HCT116 (cell line): ENCODE measurements around the gene KIAA0825. TPM values are rescaled to one million over a fixed set of nuclear protein-coding genes. Genes with fewer than 3 reads are reported as not detected.
"Not testable (repeated sequence)": the region's sequence is repeated elsewhere in the genome, so short reads cannot be mapped to it uniquely, and the experiment has no call there.

Experiments
- ATAC-seq: fragments of 200-7000 bp; cut with Tn5 transposase; 2 replicates; pipeline ENCODE4 v1.9.1; 2020; ENCODE audit warnings: mild to moderate bottlenecking, moderate library complexity
- BruUV-seq: library from RNA; stranded (reverse); fragments of 400-500 nt; replicated peaks from 2 replicates; lab custom pipeline; 2021; lab: Mats Ljungman, UMichigan
- CTCF ChIA-PET: fragments of 300-600 bp; sonication (Branson Sonifier 250); formaldehyde crosslinking; loops from one replicate; lab custom pipeline; 2021; ENCODE audit warnings: antibody characterized with exemption; lab: Charles Lee
- POLR2A ChIA-PET: fragments of 300-600, 350-600 bp; sonication (Branson Sonifier 250); formaldehyde crosslinking; loops from one replicate; lab custom pipeline; 2021; ENCODE audit warnings: antibody characterized with exemption; lab: Charles Lee
- RAD21 ChIA-PET, 2 experiments: fragments of 300-600 bp; sonication (Branson Sonifier 250); formaldehyde crosslinking; loops; one replicate each; lab custom pipeline; 2023; ENCODE audit warnings: low total read pairs in 2 of 2; ENCODE audit not compliant: uncharacterized antibody in 2 of 2, unreplicated experiment in 2 of 2, low non-redundant PET in 1 of 2; lab: Charles Lee
- DNase-seq: peaks from one replicate; pipeline ENCODE4 v3.0.0-alpha.2; 2010; ENCODE audit warnings: low read depth, low spot score
- H2AFZ ChIP-seq: fragments of 200-600 bp; shearing (Covaris generic), sonication (generic); 2 replicates; pipeline ENCODE4 v1.6.1; 2017; ENCODE audit warnings: low read depth, mixed run types, mixed read lengths, antibody characterized with exemption, low read length; ENCODE audit not compliant: poor library complexity, severe bottlenecking
- H3K27ac ChIP-seq: 2 replicates; pipeline ENCODE4 v1.5.1; 2012; ENCODE audit warnings: low read depth, low read length
- H3K27me3 ChIP-seq: fragments of 200-600 bp; sonication (generic); 2 replicates; pipeline ENCODE4 v1.6.1; 2016; ENCODE audit warnings: mixed run types, low read length, mixed read lengths; ENCODE audit not compliant: insufficient read depth
- H3K36me3 ChIP-seq, 2 experiments: fragments of 200-500 bp in 1 of 2; fragments of 200-600 bp in 1 of 2; sonication (Bioruptor generic) in 1 of 2; sonication (generic) in 1 of 2; 2 replicates each; pipeline versions ENCODE4 v1.5.1 to v1.6.1; 2014 to 2016; ENCODE audit warnings: low read length in 2 of 2, inconsistent platforms in 1 of 2, mixed read lengths in 1 of 2, mixed run types in 1 of 2; ENCODE audit not compliant: insufficient read depth in 2 of 2, control insufficient read depth in 1 of 2
- H3K4me1 ChIP-seq, 2 experiments: fragments of 200-600 bp in 1 of 2; sonication (generic) in 1 of 2; 2 replicates each; pipeline versions ENCODE4 v1.5.1 to v1.6.1; 2012 to 2017; ENCODE audit warnings: low read length in 2 of 2, inconsistent platforms in 1 of 2, mild to moderate bottlenecking in 1 of 2, mixed read lengths in 1 of 2, mixed run types in 1 of 2, moderate library complexity in 1 of 2; ENCODE audit not compliant: insufficient read depth in 2 of 2, control insufficient read depth in 1 of 2
- H3K4me2 ChIP-seq: fragments of 200-600 bp; sonication (generic); 2 replicates; pipeline ENCODE4 v1.6.1; 2017; ENCODE audit warnings: mixed run types, low read length, mixed read lengths
- H3K4me3 ChIP-seq, 2 experiments: fragments of 200-600 bp in 1 of 2; sonication (generic) in 1 of 2; replicated peaks in 1 of 2; 2 replicates each; pipeline ENCODE4 v1.5.1; 2011 to 2016; ENCODE audit warnings: low read length in 2 of 2, control low read depth in 1 of 2, low read depth in 1 of 2, mild to moderate bottlenecking in 1 of 2, mixed read lengths in 1 of 2, mixed run types in 1 of 2
- H3K79me2 ChIP-seq: fragments of 200-600 bp; sonication (generic); 2 replicates; pipeline ENCODE4 v1.6.1; 2017; ENCODE audit warnings: mild to moderate bottlenecking, mixed run types, low read length, moderate library complexity, mixed read lengths; ENCODE audit not compliant: insufficient read depth
- H3K9ac ChIP-seq: fragments of 200-600 bp; sonication (generic); 2 replicates; pipeline ENCODE4 v1.6.1; 2016; ENCODE audit warnings: low read length, mixed read lengths
- H3K9me2 ChIP-seq: fragments of 200-600 bp; sonication (generic), shearing (Covaris generic); 2 replicates; pipeline ENCODE4 v1.6.1; 2017; ENCODE audit warnings: mixed run types, mild to moderate bottlenecking, moderate library complexity; ENCODE audit not compliant: insufficient read depth
- H3K9me3 ChIP-seq, 2 experiments: fragments of 200-500 bp in 1 of 2; fragments of 200-600 bp in 1 of 2; sonication (Bioruptor generic) in 1 of 2; sonication (generic) in 1 of 2; 2 replicates each; pipeline ENCODE4 v1.6.1; 2014 to 2017; ENCODE audit warnings: low read length in 2 of 2, mixed read lengths in 2 of 2, inconsistent platforms in 1 of 2, low read depth in 1 of 2, mild to moderate bottlenecking in 1 of 2, mixed run types in 1 of 2, moderate library complexity in 1 of 2; ENCODE audit not compliant: control insufficient read depth in 1 of 2, insufficient read depth in 1 of 2
- H4K20me1 ChIP-seq: fragments of 200-600 bp; sonication (generic), shearing (Covaris generic); 2 replicates; pipeline ENCODE4 v1.6.1; 2017; ENCODE audit warnings: mixed run types, mild to moderate bottlenecking, moderate library complexity; ENCODE audit not compliant: insufficient read depth
- ELF1 ChIP-seq: IDR thresholded peaks from 2 replicates; pipeline ENCODE4 v1.6.1; 2012; ENCODE audit warnings: low read depth, borderline replicate concordance
- JUND ChIP-seq: IDR thresholded peaks from 2 replicates; pipeline ENCODE4 v1.6.1; 2012
- POLR2AphosphoS5 ChIP-seq: IDR thresholded peaks from 2 replicates; pipeline ENCODE4 v1.6.1; 2011; ENCODE audit warnings: mild to moderate bottlenecking, low read depth, low read length, moderate library complexity
- RAD21 ChIP-seq: IDR thresholded peaks from 2 replicates; pipeline ENCODE4 v1.6.1; 2012; ENCODE audit warnings: low read depth, mild to moderate bottlenecking
- SP1 ChIP-seq: IDR thresholded peaks from 2 replicates; pipeline ENCODE4 v1.6.1; 2012; ENCODE audit warnings: low read depth
- ZNF274 ChIP-seq: fragments of 200-500 bp; sonication (Bioruptor generic); IDR thresholded peaks from 2 replicates; pipeline ENCODE4 v1.6.1; 2014; ENCODE audit warnings: mild to moderate bottlenecking, low read depth, low read length, inconsistent platforms
- intact Hi-C: fragments of 100-400 bp; cut with micrococcal nuclease; formaldehyde crosslinking; loops from 2 replicates; pipeline ENCODE4 v1.10.0; 2022
- total RNA-seq: library from RNA; stranded (reverse); gene quantifications from one replicate; pipeline ENCODE4 v1.2.1, GENCODE V29; 2021; ENCODE audit not compliant: unreplicated experiment
- TF ChIP-seq, protein P1 (sequence below): IDR thresholded peaks from 2 replicates; pipeline ENCODE4 v1.6.1; 2012; ENCODE audit warnings: low read depth
- TF ChIP-seq, protein P2 (sequence below): IDR thresholded peaks from 2 replicates; pipeline ENCODE4 v1.6.1; 2012

Gene KIAA0825
- total RNA-seq, 1 experiment from 2014 or later: 1.4 TPM

DNA sequence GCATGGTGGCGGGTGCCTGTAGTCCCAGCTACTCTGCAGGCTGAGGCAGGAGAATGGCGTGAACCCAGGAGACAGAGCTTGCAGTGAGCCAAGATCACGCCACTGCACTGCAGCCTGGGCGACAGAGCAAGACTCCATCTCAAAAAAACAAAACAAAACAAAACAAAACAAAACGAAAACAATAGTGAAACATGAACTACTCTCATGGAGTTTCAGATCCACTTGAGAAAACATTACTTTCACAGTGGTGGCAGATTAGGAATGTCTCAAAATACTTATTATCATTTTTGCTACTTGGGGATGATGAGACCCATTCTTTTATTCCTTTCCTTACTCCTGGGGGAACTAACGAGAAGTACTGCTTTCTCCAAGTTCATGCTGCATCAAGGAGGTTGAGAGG is 448.2 kb downstream of the KIAA0825 start:
- RAD21 ChIA-PET, H2AFZ ChIP-seq, H3K4me2 ChIP-seq, H3K9me2 ChIP-seq, H3K36me3 ChIP-seq, H4K20me1 ChIP-seq, BruUV-seq, H3K27me3 ChIP-seq, H3K4me1 ChIP-seq, H3K9me3 ChIP-seq, H3K4me3 ChIP-seq, H3K27ac ChIP-seq, intact Hi-C loops, H3K9ac ChIP-seq, ATAC-seq, CTCF ChIA-PET, H3K79me2 ChIP-seq, DNase-seq, POLR2A ChIA-PET: not testable (repeated sequence)

DNA sequence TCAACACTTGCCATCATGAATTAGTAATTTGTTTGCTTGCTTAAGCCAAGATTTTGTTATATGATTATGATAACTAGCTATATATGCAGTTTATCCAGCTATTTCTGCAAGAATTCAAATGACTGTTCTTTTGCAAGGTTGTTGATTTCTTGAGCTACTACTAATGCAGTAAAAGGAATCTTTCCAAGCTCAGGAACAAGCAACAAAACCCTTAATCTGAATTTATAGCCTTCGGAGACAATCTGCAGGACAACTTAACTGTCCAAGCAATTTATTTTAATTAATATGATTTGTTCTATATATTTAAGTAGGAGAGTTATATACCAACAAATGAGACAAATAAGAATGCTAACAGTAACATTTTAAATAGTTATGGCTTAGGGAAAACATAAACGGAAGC is 450.3 kb downstream of the KIAA0825 start:
- DNase-seq (no peak), ATAC-seq (no peak)
- TF ChIP-seq JUND (no peak), ELF1 (no peak), SP1 (no peak), POLR2AphosphoS5 (no peak), RAD21 (no peak), ZNF274 (no peak)
- TF ChIP-seq, protein P1, sequence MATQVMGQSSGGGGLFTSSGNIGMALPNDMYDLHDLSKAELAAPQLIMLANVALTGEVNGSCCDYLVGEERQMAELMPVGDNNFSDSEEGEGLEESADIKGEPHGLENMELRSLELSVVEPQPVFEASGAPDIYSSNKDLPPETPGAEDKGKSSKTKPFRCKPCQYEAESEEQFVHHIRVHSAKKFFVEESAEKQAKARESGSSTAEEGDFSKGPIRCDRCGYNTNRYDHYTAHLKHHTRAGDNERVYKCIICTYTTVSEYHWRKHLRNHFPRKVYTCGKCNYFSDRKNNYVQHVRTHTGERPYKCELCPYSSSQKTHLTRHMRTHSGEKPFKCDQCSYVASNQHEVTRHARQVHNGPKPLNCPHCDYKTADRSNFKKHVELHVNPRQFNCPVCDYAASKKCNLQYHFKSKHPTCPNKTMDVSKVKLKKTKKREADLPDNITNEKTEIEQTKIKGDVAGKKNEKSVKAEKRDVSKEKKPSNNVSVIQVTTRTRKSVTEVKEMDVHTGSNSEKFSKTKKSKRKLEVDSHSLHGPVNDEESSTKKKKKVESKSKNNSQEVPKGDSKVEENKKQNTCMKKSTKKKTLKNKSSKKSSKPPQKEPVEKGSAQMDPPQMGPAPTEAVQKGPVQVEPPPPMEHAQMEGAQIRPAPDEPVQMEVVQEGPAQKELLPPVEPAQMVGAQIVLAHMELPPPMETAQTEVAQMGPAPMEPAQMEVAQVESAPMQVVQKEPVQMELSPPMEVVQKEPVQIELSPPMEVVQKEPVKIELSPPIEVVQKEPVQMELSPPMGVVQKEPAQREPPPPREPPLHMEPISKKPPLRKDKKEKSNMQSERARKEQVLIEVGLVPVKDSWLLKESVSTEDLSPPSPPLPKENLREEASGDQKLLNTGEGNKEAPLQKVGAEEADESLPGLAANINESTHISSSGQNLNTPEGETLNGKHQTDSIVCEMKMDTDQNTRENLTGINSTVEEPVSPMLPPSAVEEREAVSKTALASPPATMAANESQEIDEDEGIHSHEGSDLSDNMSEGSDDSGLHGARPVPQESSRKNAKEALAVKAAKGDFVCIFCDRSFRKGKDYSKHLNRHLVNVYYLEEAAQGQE: no peak
- TF ChIP-seq, protein P2, sequence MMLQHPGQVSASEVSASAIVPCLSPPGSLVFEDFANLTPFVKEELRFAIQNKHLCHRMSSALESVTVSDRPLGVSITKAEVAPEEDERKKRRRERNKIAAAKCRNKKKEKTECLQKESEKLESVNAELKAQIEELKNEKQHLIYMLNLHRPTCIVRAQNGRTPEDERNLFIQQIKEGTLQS: no peak
- POLR2A ChIA-PET: no interaction called here
- Histone ChIP-seq H3K9ac (no peak overlapping the region), H3K79me2 (no peaks in the 10 kb centered on the region), H4K20me1 (no peaks in the 10 kb centered on the region), H3K36me3 (no peaks in the 10 kb centered on the region), H3K9me2 (no peaks in the 10 kb centered on the region), H2AFZ (no peak overlapping the region), H3K27me3 (no peaks in the 10 kb centered on the region), H3K4me3 (no peak overlapping the region), H3K4me2 (no peak overlapping the region), H3K9me3 (peaks cover 0 to 3% of the 10 kb centered on the region in 2 experiments; a peak in 1 of 4 replicates), H3K4me1 (no peaks in the 10 kb centered on the region), H3K27ac (no peak overlapping the region)
- intact Hi-C loops: no loop called here
- CTCF ChIA-PET: no interaction called here
- RAD21 ChIA-PET: no interaction called here
- no TSS peak for BruUV-seq
